ENCODE results near the gene CDH4.

CDH4 gene

DNA sequence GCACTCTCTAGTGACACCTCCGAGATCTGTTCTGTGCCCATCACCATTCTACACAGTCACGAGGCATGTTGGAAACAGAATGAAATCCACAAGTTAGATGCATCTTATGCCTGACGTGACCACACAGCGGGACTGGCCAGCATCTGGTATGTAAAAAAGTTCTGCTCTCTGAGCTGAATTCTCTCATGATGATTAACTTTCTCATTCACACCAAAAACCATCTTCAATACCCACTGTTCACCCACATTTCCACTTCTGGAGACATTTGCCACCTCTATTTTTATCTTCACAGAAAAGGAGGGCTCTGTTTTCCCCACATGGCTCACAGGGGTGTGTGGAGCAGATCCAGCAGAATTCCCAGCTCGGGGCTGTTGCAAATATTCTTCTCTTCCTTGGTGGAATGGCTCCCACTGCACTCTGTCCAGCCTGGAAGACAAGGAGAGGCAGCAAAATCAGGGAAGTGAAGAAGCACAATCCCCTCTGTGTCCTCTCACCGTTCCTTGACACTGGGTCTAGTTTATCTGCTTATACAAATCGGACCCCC is 510.2 kb downstream of the CDH4 start:
- DNase-seq (ENCODE audit: low read depth, low spot score): no peak

DNA sequence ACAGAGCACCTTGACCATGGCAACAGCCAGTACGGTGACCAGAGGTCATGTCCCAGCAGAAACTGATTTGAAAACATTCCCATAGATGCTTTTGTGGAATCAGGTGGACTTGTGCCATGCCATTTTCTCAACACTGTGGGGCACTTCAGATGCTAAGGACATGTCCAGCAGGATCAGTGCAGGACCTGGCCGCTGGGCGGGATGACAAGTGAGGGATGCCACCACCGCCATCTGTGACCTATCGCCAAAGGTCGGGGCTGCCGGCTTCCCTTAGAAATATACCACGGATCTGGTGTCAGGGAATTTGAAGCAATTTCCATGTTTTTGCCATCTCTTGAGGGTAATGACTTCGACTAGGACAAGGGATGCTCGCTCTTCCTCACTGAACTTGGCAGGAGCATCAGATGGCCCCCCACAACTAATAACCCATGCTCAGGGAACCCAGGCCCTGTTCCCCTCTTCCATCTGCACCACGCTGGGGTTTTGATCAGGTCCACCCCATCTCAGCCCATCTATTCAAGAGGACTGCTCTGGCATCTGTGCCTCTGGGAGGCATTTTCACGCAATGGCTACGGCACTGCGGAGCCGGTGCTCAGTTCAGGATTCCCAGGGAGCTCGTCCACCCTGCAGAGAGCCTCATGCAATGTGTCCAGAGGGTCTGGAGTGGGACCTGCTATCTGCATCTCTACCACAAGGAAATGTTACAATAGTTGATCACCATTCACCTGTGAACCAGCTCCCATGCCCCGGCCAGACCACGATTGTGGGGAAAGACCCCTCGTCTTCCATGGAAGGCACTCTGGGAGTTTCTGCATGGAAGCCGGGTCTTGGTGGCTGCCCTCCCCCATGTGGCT is 511.1 kb downstream of the CDH4 start:
- no peak for DNase-seq (ENCODE audit: low read depth, low spot score)

DNA sequence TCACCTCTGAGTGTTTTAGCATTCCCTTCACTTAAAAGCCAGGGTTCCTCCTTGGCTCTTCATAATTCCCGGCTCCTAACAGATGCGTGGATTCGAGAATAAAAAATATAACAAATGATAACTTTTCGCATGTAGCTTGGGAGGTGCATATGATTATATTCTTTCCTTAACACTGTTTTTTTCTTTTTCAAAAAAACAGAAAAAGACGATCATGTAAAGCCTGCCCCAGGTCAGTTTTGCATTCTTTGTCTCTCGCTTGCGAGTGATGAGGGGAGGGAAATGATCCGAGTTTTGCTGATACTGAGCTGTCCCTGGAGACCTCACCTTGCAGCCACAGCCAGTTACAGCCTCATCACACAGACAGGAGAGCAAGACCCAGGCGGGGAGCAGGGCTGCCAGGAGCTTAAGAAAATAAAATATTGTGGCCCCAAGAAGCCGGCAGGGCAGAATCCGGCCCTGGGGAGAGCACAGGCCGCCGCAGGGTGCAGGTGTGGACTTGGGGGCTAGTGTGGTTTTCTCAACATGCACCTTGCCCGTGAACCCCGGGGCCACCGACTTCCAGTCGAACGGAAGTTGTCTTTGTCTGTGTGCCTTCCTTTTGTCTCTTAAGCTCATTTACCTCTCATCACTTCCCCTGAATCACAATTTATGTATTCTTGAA is 511.8 kb downstream of the CDH4 start:
- DNase-seq (ENCODE audit: low read depth, low spot score): no peak

DNA sequence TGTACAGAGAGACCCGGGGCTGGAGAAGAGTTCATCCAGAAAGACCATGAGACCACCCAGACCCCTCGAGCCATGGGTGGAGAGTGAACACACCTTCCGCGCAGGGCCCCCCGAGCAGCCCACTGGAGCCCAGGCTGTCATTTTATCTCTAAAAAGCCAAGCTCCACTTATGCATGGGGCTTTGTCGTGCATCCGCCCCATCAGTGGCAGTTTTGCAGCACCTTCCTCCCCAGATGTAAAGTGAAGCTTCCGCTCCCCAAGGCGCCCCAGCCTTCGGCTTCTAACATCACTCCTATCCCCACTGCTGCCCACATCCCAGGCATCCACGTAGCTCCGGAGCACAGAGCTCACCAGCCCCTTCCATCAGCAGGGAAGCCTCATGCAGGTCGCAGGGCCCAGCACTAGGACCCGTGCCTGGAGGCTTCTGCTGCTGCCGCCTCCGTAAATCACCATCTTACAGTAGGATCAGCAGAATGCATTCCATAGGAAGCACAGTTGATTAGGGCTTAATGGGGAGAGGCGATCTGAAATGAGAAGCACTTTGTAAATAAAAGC is 512.5 kb downstream of the CDH4 start:
- no peak for DNase-seq (ENCODE audit: low read depth, low spot score)

DNA sequence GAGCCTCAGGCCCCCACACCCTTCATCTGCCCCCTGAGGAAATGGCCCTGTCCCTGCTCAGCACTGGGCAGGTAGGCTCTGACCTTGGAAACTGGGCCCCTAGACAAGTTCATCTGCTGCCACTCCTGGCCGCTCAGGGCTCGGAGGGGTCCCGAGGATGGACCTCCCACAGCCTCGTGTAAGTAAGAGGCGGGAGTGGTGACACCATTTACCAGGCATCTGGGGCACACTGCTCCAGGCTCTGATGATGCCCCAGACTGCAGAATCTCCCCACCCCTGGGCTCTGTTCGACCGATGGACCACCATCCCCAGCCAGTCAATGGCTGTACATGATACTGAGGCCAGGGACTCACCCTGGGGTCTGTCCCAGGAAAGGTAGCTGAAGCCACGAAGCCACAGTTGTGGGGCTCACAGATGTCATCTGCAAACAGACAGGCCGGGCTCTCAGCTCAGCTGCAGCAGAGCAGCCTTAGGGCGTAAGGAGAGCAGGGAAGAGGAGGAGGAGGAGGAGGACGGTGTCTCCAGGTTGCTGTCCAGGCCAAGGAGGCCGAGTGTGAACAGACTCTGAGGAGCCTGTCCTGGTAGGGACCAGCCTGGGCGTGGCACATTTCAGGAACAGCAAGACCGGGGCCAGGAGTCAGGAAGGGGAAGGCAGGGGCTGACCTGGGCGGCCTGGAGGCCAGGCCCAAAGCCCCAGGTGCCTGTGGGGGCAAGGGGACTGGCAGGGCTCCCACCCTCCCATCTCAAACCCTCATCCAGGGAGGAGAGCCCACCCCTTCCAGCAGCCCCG is 513.2 kb downstream of the CDH4 start:
- no peak for DNase-seq (ENCODE audit: low read depth, low spot score)

DNA sequence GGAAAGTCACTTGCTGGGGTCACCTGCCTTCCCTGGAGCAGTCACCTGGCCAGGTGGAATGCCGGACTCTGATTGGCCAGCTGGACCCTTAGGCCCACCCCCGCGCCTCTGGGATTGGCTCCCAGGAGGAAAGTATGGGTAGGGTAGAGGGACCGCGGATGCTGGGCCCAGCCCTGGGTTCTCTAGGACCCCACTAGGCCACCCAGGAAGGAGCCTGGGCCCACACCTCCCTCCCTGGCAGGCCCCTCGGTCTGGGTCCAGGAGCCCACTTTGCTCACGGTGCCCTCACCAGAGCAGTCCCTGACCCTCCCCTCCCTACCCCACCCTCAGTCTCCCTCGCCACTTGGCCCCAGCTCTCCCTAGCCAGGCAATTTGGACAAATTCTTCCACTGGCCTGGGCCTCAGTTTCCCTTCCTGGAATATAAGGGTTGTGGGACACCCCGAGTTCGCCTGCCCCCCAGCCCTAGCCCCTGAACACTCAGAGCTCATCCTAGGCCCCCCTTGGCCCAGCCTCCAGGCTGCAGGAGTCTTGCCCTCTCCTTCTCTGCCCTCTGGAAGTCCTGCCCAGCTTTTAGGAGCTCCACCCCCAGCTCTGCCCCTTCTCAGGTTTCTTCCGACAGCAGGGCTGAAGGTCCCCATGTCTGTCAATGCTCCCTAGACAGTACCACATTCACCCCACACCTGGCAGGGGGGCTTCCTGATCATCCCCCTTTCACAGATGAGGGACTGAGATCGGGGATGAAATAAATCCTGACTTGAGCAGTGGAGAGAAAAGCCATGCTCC is 514.0 kb downstream of the CDH4 start:
- DNase-seq (ENCODE audit: low read depth, low spot score): no peak

DNA sequence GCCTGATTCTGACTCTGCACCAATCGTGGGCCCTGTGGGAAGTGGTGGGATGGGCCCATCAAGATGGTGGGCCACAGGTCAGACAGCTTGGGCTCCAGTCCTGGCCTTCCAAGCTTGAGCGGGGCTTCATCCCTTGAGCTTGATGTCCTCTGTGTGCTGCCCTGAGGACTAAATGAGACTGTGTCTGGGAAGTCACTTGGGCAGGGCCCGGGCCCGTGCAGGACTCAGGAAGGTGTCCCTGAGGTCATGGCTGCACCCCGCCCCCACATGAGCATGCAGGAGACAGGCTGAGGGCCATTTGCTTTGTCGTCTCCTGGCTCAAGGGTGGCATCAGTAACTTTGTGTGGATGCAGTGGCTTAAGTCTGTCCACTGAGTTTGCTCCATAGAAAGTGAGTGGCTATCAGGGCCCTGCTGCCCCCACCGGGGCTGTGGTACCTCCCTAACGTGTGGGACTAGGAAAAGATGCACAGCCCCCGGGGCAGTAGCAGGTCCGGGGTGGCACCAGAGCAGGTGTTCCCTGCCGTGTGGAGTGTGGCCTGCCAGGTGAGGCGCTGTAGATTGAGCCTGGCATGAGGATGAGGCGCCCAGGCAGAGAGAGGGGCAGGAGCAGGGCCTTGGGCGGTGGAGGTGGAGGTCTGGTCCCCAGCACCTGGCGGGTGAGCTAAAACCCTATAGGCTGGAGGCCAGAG is 515.0 kb downstream of the CDH4 start:
- DNase-seq (ENCODE audit: low read depth, low spot score): no peak

DNA sequence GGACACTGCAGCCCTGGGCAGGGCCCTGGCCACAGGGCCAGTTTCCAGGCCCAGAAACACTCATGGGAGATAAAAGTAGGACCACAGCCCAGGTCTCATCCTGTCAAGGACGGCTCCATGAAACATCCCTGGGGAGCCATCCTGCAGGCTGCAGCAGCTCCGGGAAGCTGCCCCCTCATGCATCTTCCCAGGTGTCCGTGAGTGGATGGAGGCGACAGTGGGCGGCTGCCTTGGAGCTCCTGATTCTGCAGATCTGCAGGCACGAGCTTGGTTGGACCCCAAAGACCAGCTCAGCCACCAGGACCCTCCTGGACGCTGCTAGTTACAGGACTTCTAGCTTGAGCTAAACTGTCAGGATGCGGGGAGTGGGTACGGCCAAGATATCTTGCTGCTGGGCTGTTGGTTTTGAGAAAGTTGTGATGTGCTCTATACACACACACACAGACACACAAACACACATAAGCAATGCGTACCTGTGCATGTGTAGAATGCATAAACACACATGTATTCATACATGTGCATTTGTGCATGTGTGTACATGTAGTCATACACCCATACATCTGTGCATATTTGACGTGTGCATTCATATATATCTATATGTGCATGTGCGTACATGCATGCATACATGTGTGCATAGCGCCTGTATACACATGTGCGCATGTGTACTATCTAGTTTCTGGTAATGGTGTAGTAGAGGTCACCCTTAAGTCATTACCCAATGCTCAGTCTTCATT is 515.9 kb downstream of the CDH4 start:
- no peak for DNase-seq (ENCODE audit: low read depth, low spot score)

DNA sequence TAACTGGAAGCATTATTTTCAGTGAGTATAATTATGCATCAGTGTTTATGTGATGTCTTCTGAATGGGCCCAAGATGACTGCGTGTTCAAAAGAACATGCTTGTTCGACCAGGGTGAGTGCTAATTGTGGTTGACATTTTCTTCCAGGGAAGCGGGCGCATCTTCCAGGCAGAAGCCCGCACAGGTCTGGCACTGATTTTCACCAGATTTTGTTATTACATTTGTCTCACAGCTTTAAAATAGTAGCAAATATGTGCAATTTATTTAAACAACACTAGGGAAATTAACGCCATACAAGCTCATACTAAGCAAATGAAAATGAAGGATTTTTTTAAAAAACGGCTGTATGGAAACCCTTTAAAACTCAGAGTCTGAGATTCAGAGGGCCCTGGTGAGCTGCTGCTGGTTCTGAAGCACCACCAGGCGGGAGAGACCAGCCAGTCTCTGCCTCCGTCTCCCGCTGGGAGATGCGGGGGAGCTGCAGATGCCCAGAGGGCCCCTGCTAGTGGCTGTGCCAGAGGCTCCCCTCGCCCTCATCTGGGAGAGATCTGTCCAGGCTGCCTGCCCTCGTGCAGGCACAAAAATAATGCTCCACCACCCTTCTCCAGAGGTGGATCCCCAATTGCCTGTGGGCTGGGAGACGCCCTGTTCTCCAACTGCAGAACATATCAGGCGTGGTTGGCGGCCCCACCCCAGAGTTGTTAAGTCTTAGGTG is 516.7 kb downstream of the CDH4 start:
- DNase-seq (ENCODE audit: low read depth, low spot score): no peak

DNA sequence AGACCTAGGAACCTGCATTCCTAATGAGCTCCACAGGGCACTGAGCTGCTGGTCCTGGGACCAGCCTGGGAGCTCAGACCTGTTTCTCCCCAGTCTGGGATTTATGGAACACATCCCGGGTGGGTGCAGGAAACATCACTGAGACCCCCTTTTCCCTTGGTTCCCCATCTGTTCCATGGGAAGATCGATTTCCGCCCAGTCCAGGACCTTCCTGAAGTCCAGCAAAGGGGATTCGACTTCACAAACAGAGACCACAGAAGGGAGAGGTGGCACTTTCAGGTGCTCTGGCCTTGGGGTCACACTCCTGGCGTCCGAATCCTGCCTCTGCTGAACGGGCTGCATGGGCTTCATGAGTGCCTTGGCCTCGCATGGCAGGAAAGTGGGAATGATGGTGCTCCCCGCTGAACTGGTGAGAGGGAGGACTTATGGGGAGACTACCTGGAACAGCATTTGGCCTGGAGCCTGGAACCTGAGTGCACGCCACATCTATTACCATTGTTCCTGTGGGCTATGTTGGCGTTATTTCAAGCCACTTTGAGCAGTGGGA is 517.3 kb downstream of the CDH4 start:
- DNase-seq (ENCODE audit: low read depth, low spot score): no peak

DNA sequence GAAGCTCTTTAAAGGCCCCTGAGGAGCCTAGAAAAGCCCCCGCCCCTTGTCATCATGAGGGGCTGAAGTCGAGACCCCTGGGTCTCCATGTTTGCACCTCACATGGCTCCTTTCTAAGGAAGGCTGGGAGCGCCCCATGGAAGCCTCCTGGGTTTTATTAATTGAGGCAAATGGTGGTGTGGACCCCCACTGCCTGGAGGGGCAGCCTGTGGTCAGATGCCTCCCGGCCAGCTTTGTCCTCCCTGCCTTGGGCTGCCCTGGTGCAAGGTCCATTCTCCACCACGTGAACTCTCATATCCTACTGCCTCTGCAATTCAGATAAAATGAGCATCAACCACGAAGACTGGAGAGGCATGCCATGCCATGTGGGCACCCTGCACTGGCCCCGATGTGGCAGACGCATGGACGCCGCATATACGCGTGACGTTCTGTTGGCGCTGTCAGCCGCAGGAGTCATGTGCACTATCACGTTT is 518.1 kb downstream of the CDH4 start:
- DNase-seq (ENCODE audit: low read depth, low spot score): no peak

DNA sequence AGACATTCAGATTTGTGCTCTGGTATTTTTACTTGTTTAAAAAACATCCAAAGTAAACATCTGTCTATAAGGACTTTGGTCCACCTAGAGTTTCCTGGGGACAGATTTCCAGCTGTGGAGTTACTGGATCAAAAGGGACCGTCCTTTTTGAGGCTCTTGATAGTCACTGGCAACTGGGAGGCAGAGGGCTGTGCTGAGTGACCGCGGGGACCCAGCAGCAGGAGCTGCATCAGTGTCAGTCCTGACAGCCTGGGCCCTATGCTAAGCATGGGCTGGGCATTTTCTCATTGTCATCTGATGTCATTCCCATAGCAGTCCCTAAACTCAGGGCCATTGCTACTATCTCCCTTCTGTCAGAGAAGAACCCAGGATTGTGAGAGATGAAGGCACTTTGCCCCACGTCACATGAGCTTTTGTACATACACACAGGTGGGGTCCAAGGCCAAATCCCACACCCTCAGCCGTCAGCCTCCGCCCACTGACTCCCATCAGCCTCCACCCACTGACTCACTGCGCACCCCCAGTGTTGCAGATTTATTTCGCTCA is 519.8 kb downstream of the CDH4 start:
- DNase-seq (ENCODE audit: low read depth, low spot score): no peak

DNA sequence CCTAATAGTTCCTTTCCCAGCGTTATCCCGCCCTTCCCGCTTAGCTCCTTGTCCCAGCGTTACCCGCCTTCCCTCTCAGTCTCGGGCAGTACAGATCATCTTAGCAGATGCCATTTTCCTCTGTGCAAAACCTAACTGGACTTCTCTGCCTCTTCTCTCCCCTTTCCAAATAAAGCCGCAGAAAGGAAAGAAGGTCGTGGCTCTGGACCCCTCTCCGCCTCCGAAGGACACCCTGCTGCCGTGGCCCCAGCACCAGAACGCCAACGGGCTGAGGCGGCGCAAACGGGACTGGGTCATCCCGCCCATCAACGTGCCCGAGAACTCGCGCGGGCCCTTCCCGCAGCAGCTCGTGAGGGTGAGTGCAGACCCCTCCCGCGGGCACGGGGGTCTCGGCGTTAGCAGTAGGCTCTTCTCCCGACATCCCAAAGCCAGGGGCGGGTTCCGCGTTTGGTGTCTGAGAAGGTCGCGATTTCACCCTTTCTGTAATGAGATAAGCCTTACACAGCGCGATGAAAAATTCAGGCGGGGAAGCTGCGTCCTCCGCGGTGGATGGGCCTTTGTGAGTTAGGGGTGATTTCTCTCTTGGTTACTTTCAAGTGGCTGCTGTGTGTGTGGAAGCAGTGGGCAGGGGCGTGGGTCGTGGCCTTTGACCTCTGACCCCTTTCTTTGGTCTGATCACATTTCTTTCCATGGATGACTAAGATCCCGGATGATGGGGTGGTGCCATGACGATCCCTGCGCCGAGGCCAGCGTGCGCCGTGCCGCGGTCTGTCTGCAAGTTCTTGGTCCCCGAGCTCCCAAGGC is 521.0 kb downstream of the CDH4 start:
- DNase-seq (ENCODE audit: low read depth, low spot score): no peak

DNA sequence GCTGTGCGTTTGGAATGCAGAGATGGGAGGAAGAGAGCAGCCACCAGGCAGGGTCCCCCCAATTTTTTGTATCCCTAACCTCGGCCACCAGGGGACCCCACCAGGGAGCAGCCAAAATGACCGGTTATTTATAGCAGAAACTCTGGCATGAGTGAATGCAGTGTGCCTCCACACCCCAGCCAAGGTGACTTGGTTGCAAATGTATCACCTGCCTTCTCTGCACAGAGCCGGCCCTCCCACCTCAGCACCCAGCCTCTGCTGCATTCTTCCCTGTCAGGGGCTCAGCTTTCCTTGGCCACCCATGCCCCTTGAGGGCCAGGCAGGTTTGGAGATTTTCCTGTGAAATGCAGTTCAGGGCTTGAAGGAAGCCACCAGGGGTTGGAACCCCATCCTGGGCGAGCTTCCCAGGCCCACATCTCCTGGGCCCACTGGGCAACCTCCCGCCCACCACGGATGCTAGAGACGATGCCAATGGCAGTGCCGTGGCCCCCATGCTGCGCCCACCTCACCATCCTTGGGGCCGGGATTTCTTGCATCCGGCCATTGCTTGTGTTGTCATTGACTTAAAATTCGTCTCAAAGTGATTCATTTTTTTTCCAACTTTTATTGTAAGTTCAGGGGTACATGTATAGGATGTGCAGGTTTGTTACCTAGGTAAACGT is 522.0 kb downstream of the CDH4 start:
- DNase-seq (ENCODE audit: low read depth, low spot score): no peak

DNA sequence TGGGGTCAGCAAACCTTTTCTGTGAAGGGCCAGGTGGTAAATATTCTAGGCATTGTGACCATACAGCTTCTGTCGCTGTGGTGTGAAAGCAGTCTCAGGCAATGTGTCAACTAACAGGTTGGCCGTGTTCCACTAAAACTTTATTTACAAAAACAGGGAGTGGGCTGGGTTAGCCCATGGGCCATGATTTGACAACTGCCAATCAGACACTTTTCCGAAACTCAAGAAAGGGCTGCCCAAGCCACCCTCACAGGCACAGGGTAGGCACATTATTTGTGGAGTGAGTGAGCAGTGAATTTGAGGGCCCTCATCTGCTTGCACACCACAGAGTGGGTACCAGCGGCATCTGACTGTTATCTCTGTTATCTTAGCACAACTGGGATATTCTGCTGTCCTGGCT is 523.4 kb downstream of the CDH4 start:
- no peak for DNase-seq (ENCODE audit: low read depth, low spot score)

DNA sequence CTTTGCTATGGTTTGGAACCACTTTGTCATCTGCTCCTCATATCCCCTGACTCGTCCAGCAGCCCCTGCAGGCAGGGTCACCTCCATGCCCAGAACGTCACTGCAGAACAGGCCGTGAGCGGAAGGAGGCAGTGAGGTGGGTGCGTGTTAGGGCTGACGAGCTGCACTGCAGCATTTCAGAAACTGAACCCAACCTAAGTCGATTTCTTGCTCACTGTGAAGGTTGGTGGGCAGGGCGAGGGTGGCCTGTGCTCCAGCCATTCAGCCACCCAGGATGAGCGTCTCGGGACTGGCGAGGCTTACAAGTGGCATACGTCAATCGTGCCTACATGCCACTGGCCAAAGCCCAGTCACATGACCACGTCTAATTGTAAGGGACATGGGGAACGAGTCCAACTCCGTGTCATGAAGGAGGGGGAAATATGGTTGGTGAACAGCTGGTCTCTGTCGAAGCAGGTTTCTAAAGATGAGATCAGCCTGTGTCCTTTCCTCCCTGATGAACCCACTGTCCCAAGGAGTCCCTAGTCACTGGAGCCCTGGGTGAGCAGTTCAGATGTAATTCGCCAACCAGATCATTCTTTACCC is 524.5 kb downstream of the CDH4 start:
- no peak for DNase-seq (ENCODE audit: low read depth, low spot score)
